Vagina (tissue), 2 donors: ENCODE results near the gene PDE9A.

ENCODE experiments used
- POLR2A ChIP-seq, 2 donors: fragments of 450-650 bp; IDR thresholded peaks; one replicate each; pipeline ENCODE4 v1.6.1; 2017; ENCODE audit warnings: antibody characterized with exemption in 2 of 2, mild to moderate bottlenecking in 2 of 2, moderate library complexity in 2 of 2
- POLR2AphosphoS5 ChIP-seq, 2 donors: sonication (generic); formaldehyde crosslinking; IDR thresholded peaks; one replicate each; pipeline ENCODE4 v1.9.0; 2017; ENCODE audit warnings: antibody characterized with exemption in 2 of 2, mild to moderate bottlenecking in 2 of 2, low read depth in 1 of 2; ENCODE audit not compliant: insufficient read depth in 1 of 2
- TF ChIP-seq, protein P1 (sequence below), 3 experiments: fragments of 450-650 bp in 2 of 3; fragments of 200-600 bp in 1 of 3; sonication (generic) in 1 of 3; IDR thresholded peaks; one replicate each; pipeline ENCODE4 v1.5.1; 2017 to 2019; ENCODE audit warnings: antibody characterized with exemption in 3 of 3, mild to moderate bottlenecking in 2 of 3, moderate library complexity in 2 of 3

- TF ChIP-seq, protein P1, sequence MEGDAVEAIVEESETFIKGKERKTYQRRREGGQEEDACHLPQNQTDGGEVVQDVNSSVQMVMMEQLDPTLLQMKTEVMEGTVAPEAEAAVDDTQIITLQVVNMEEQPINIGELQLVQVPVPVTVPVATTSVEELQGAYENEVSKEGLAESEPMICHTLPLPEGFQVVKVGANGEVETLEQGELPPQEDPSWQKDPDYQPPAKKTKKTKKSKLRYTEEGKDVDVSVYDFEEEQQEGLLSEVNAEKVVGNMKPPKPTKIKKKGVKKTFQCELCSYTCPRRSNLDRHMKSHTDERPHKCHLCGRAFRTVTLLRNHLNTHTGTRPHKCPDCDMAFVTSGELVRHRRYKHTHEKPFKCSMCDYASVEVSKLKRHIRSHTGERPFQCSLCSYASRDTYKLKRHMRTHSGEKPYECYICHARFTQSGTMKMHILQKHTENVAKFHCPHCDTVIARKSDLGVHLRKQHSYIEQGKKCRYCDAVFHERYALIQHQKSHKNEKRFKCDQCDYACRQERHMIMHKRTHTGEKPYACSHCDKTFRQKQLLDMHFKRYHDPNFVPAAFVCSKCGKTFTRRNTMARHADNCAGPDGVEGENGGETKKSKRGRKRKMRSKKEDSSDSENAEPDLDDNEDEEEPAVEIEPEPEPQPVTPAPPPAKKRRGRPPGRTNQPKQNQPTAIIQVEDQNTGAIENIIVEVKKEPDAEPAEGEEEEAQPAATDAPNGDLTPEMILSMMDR (IDR thresholded peaks at IDR 0.05) = no peak
- TF ChIP-seq POLR2A (IDR thresholded peaks at IDR 0.05) = no peak
- TF ChIP-seq POLR2AphosphoS5 (IDR thresholded peaks at IDR 0.05; ENCODE audit: insufficient read depth in 1 of 2, low read depth in 1 of 2) = no peak
Observed at GRCh38 chr21:42806509-42807140, 153.2 kb downstream of the PDE9A start.
